Measurements from ENCODE around the gene COL13A1.

COL13A1 gene

DNA sequence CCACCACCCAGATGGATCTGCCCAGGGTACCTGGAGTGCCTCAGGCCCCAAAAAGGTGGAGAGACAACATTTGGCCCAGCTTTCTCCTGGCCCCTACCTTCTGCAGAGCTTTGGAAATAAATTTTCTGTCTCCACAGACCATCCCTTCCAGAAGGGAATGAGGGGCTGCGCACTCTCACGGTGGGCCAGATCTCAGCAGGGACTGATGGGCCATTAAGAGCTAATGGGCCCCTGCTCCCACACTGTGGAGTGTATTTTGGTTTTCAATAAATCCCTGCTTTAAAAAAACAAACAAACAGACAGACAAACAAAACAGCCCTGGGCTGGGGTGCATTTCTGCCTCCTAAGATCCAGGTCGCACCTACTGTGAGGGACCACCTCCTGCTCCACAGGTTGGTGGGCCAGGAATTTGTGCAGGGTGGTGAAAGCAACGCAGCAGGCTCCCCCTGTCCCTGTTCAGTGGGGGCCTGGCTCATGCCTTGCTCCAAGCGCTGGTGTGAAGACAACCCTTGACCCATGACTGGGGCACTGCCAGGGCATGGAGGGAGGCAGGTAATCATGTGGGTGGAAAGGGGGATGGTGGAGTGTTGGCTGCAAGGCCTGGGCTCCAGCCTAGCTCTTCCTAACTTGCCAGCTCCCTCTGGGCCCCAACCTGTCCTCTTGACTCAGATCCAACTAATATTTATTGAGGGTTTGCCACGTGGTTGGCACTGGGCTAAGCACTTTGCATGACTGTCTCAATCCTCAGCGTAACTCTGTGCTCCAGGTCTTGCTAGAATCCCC lies 88.5 kb downstream of the COL13A1 start:
- TF ChIP-seq CTCF (conservative IDR thresholded peaks at IDR 0.05; ENCODE audit: low read depth, low read length): no peak
- H3K4me3 ChIP-seq (ENCODE audit: low read length): no peak overlapping the region
- DNase-seq (ENCODE audit: low read depth): no peak

GRCh38 chr10:69891057-69891617 lies 89.4 kb downstream of the COL13A1 start:
- no peak for DNase-seq (ENCODE audit: low read depth)
- TF ChIP-seq CTCF (conservative IDR thresholded peaks at IDR 0.05; ENCODE audit: low read depth, low read length): no peak
- H3K4me3 ChIP-seq (ENCODE audit: low read length): no peak overlapping the region

GRCh38 chr10:69892406-69892805 lies 90.7 kb downstream of the COL13A1 start:
- no peak for DNase-seq (ENCODE audit: low read depth)
- no peak overlapping the region for H3K4me3 ChIP-seq (ENCODE audit: low read length)
- no peak for TF ChIP-seq CTCF (conservative IDR thresholded peaks at IDR 0.05; ENCODE audit: low read depth, low read length)

DNA sequence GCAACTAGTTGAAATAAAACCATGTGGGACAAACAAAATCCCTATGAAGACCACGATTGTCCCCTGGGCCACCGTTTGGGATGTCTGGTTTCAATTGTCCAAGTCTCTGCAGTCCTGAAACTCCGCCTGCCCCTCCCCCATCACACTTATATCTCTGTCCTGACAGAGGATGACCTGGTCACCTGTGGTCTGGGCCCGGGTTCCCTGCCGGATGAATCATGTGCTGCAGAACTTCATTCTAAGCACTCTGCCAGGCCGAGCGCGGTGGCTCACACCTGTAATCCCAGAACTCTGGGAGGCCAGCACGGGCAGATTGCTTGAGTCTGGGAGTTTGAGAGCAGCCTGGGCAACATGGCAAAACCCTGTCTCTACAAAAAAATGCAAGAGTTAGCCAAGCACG lies 91.1 kb downstream of the COL13A1 start:
- TF ChIP-seq CTCF (conservative IDR thresholded peaks at IDR 0.05; ENCODE audit: low read depth, low read length): no peak
- H3K4me3 ChIP-seq (ENCODE audit: low read length): no peak overlapping the region
- DNase-seq (ENCODE audit: low read depth): no peak

- no peak for TF ChIP-seq CTCF (conservative IDR thresholded peaks at IDR 0.05; ENCODE audit: low read depth, low read length)
- no peak overlapping the region for H3K4me3 ChIP-seq (ENCODE audit: low read length)
- no peak for DNase-seq (ENCODE audit: low read depth)
Observed at GRCh38 chr10:69893271-69893900, 91.7 kb downstream of the COL13A1 start.

GRCh38 chr10:69894156-69894555 lies 92.5 kb downstream of the COL13A1 start:
- no peak for TF ChIP-seq CTCF (conservative IDR thresholded peaks at IDR 0.05; ENCODE audit: low read depth, low read length)

More at GRCh38 chr10:69894156-69894555, 92.5 kb downstream of the COL13A1 start:
- DNase-seq (ENCODE audit: low read depth): no peak
- H3K4me3 ChIP-seq (ENCODE audit: low read length): no peak overlapping the region

All from retinal pigment epithelial cell (primary cell).